ENCODE measurements around the gene SVEP1. TPM values are rescaled to one million over a fixed set of nuclear protein-coding genes. Genes with fewer than 3 reads are reported as not detected.

The SVEP1 gene
- total RNA-seq, 2 donors from 2014 or later = 0.44 to 0.46 TPM

- Histone ChIP-seq H3K27ac (ENCODE audit: low read depth, low read length) (no peak overlapping the region), H3K27me3 (ENCODE audit: control insufficient read depth, insufficient read depth, low read length, poor library complexity, severe bottlenecking) (no peaks in the 10 kb centered on the region), H3K9ac (ENCODE audit: extremely low read depth, low read length, poor library complexity, severe bottlenecking) (no peak overlapping the region), H3K36me3 (ENCODE audit: control insufficient read depth, insufficient read depth, low read length) (no peaks in the 10 kb centered on the region), H3K9me3 (ENCODE audit: control insufficient read depth, low read length) (no peaks in the 10 kb centered on the region), H3K4me3 (ENCODE audit: low read length) (no peak overlapping the region), H3K4me1 (ENCODE audit: control insufficient read depth, insufficient read depth, low read length) (no peaks in the 10 kb centered on the region)
- no peaks in the 10 kb centered on the region for H3K27me3 Mint-ChIP-seq (ENCODE audit: insufficient read depth)
- no peak overlapping the region for H3K4me3 Mint-ChIP-seq
- H3K9me3 Mint-ChIP-seq = no peaks in the 10 kb centered on the region
- no peak for TF ChIP-seq CTCF (conservative IDR thresholded peaks at IDR 0.05)
- DNase-seq = no peak
- no peak overlapping the region for H3K27ac Mint-ChIP-seq
- no peaks in the 10 kb centered on the region for H3K4me1 Mint-ChIP-seq
- H3K36me3 Mint-ChIP-seq (ENCODE audit: low read depth) = no peaks in the 10 kb centered on the region
Observed at GRCh38 chr9:110528645-110529044, 50.9 kb downstream of the SVEP1 start.

GRCh38 chr9:110526426-110526825, 53.1 kb downstream of the SVEP1 start:
- Histone ChIP-seq H3K4me1 (ENCODE audit: control insufficient read depth, insufficient read depth, low read length) (no peaks in the 10 kb centered on the region), H3K4me3 (ENCODE audit: low read length) (no peak overlapping the region), H3K9ac (ENCODE audit: extremely low read depth, low read length, poor library complexity, severe bottlenecking) (no peak overlapping the region), H3K9me3 (ENCODE audit: control insufficient read depth, low read length) (no peaks in the 10 kb centered on the region), H3K36me3 (ENCODE audit: control insufficient read depth, insufficient read depth, low read length) (no peaks in the 10 kb centered on the region), H3K27ac (ENCODE audit: low read depth, low read length) (no peak overlapping the region), H3K27me3 (ENCODE audit: control insufficient read depth, insufficient read depth, low read length, poor library complexity, severe bottlenecking) (no peaks in the 10 kb centered on the region)
- Mint-ChIP-seq H3K4me3 (no peak overlapping the region), H3K36me3 (ENCODE audit: low read depth) (no peaks in the 10 kb centered on the region), H3K27me3 (ENCODE audit: insufficient read depth) (no peaks in the 10 kb centered on the region), H3K27ac (no peak overlapping the region), H3K9me3 (no peaks in the 10 kb centered on the region), H3K4me1 (no peaks in the 10 kb centered on the region)
- DNase-seq = no peak
- WGBS, 2 experiments (ENCODE audit: insufficient coverage in 1 of 2, insufficient read length in 1 of 2) = 86 to 94% methylated on average over 1 of the region's 1 CpG
- TF ChIP-seq CTCF (conservative IDR thresholded peaks at IDR 0.05) = no peak

- Mint-ChIP-seq H3K9me3 (no peaks in the 10 kb centered on the region), H3K36me3 (ENCODE audit: low read depth) (no peaks in the 10 kb centered on the region), H3K27me3 (ENCODE audit: insufficient read depth) (no peaks in the 10 kb centered on the region), H3K4me1 (no peaks in the 10 kb centered on the region), H3K27ac (no peak overlapping the region), H3K4me3 (no peak overlapping the region)
- Histone ChIP-seq H3K4me3 (ENCODE audit: low read length) (no peak overlapping the region), H3K36me3 (ENCODE audit: control insufficient read depth, insufficient read depth, low read length) (no peaks in the 10 kb centered on the region), H3K9ac (ENCODE audit: extremely low read depth, low read length, poor library complexity, severe bottlenecking) (no peak overlapping the region), H3K27me3 (ENCODE audit: control insufficient read depth, insufficient read depth, low read length, poor library complexity, severe bottlenecking) (no peaks in the 10 kb centered on the region), H3K9me3 (ENCODE audit: control insufficient read depth, low read length) (no peaks in the 10 kb centered on the region), H3K27ac (ENCODE audit: low read depth, low read length) (no peak overlapping the region), H3K4me1 (ENCODE audit: control insufficient read depth, insufficient read depth, low read length) (no peaks in the 10 kb centered on the region)
- TF ChIP-seq CTCF (conservative IDR thresholded peaks at IDR 0.05) = no peak
- DNase-seq = no peak
- whole genome bisulfite sequencing, 2 experiments (ENCODE audit: insufficient coverage in 1 of 2, insufficient read length in 1 of 2) = 91 to 100% methylated on average over 1 to 2 of the region's 2 CpGs
Observed at GRCh38 chr9:110521206-110521605, 58.3 kb downstream of the SVEP1 start.
